OCI-LY1 (cell line): ENCODE measurements around the gene ITGA5.

ENCODE experiments used
- CTCF ChIP-seq: fragments of 200-600 bp; sonication (generic), shearing (Covaris generic); IDR thresholded peaks from 2 replicates; pipeline ENCODE4 v1.5.1; 2017; ENCODE audit warnings: mild to moderate bottlenecking, antibody characterized with exemption, low read length, moderate library complexity, mixed read lengths
- EZH2 ChIP-seq: fragments of 200-600 bp; sonication (generic), shearing (Covaris generic); IDR thresholded peaks from 2 replicates; pipeline ENCODE4 v1.8.0; 2017; ENCODE audit warnings: borderline replicate concordance, mixed run types, mild to moderate bottlenecking, antibody characterized with exemption, low read length, moderate library complexity, mixed read lengths

GRCh38 chr12:54421175-54421878, 2.3 kb upstream of the ITGA5 start:
- TF ChIP-seq CTCF (no peak), EZH2 (no peak)
